H1 (cell line): ENCODE results near the gene MACROD1.

Experiments
- EP300 ChIP-seq, 2 experiments: IDR thresholded peaks; 1 replicate in 1 of 2; 2 replicates in 1 of 2; pipeline ENCODE4 v1.6.1; 2011 to 2012; ENCODE audit warnings: low read depth in 2 of 2, low read length in 2 of 2, mild to moderate bottlenecking in 2 of 2, borderline replicate concordance in 1 of 2, inconsistent platforms in 1 of 2, moderate library complexity in 1 of 2
- EZH2 ChIP-seq: fragments of 200-600 bp; sonication (generic); IDR thresholded peaks from 2 replicates; pipeline ENCODE4 v1.7.1; 2012; ENCODE audit warnings: low read depth, mild to moderate bottlenecking, moderate library complexity, low read length, inconsistent platforms; ENCODE audit not compliant: severe bottlenecking
- RBBP5 ChIP-seq: IDR thresholded peaks from 2 replicates; pipeline ENCODE4 v1.7.1; 2012; ENCODE audit warnings: low read depth, mild to moderate bottlenecking, inconsistent platforms, low read length, moderate library complexity, borderline replicate concordance
- RXRA ChIP-seq: IDR thresholded peaks from 2 replicates; pipeline ENCODE4 v1.6.1; 2011; ENCODE audit warnings: low read depth, mild to moderate bottlenecking, low read length, moderate library complexity; ENCODE audit not compliant: insufficient read depth
- TAF1 ChIP-seq: IDR thresholded peaks from 2 replicates; pipeline ENCODE4 v1.6.1; 2011; ENCODE audit warnings: mild to moderate bottlenecking, low read depth, low read length
- TF ChIP-seq, protein P1 (sequence below), 3 experiments: IDR thresholded peaks; 1 replicate in 2 of 3; 2 replicates in 1 of 3; pipeline versions ENCODE4 v1.5.1 to v1.6.1; 2011; ENCODE audit warnings: low read length in 3 of 3, mild to moderate bottlenecking in 3 of 3, inconsistent platforms in 2 of 3, low read depth in 1 of 3, moderate library complexity in 1 of 3; ENCODE audit not compliant: insufficient read depth in 1 of 3; ENCODE audit errors: control extremely low read depth in 1 of 3

GRCh38 chr11:64113462-64113780 is 52.5 kb downstream of the MACROD1 start:
- TF ChIP-seq TAF1: no peak
- TF ChIP-seq RBBP5: no peak
- no peak for TF ChIP-seq EP300 (IDR thresholded peaks at IDR 0.05; ENCODE audit: borderline replicate concordance in 1 of 2, low read depth in 2 of 2, low read length in 2 of 2)
- TF ChIP-seq, protein P1, sequence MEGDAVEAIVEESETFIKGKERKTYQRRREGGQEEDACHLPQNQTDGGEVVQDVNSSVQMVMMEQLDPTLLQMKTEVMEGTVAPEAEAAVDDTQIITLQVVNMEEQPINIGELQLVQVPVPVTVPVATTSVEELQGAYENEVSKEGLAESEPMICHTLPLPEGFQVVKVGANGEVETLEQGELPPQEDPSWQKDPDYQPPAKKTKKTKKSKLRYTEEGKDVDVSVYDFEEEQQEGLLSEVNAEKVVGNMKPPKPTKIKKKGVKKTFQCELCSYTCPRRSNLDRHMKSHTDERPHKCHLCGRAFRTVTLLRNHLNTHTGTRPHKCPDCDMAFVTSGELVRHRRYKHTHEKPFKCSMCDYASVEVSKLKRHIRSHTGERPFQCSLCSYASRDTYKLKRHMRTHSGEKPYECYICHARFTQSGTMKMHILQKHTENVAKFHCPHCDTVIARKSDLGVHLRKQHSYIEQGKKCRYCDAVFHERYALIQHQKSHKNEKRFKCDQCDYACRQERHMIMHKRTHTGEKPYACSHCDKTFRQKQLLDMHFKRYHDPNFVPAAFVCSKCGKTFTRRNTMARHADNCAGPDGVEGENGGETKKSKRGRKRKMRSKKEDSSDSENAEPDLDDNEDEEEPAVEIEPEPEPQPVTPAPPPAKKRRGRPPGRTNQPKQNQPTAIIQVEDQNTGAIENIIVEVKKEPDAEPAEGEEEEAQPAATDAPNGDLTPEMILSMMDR (IDR thresholded peaks at IDR 0.05; ENCODE audit: control extremely low read depth in 1 of 3, insufficient read depth in 1 of 3, low read depth in 1 of 3, low read length in 3 of 3): no peak
- TF ChIP-seq EZH2: no peak
- no peak for TF ChIP-seq RXRA
